ENCODE results near the gene SLC35G3. TPM values are rescaled to one million over a fixed set of nuclear protein-coding genes. Genes with fewer than 3 reads are reported as not detected.
"Not testable (repeated sequence)": the region's sequence is repeated elsewhere in the genome, so short reads cannot be mapped to it uniquely, and the experiment has no call there.

The SLC35G3 gene
- polyA plus RNA-seq, 1 of the 3 experiments (the other 2 are of a cell fraction) = not detected

DNA sequence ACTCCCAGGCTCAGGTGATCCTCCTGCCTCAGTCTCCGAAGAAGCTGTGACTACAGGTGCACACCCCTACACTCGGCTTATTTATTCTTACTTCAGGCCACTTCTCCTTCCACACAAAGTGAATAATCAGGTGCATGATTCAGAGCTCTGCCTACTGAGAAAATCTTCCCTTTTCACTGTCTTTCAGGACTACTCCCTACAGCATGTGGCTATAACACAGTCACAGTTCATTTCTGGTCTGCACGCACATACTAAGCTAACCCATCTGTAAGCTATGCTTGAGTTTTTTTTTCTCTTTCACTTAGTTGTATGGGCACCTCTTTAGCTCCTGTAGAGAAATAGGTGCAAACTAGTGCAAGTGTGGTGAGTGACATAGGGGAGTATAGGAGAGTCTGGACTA is 41.1 kb upstream of the SLC35G3 start:
- H3K9me2 ChIP-seq = no peaks in the 10 kb centered on the region
- H3K9me3 ChIP-seq = no peaks in the 10 kb centered on the region
- H4K20me1 ChIP-seq (ENCODE audit: insufficient read depth) = no peaks in the 10 kb centered on the region
- H3K27me3 ChIP-seq (ENCODE audit: insufficient read depth) = peaks cover 32% of the 10 kb centered on the region; the same call in 1 of the 2 replicates
- H3K27ac ChIP-seq (ENCODE audit: low read depth in 2 of 2, low read length in 1 of 2) = no peak overlapping the region
- no peak for DNase-seq
- no peak overlapping the region for H3K9ac ChIP-seq
- POLR2A ChIA-PET = no interaction called here
- WGBS (ENCODE audit: low lambda C conversion rate) = 11% methylated on average over 3 of the region's 3 CpGs
- H3K36me3 ChIP-seq (replicated peaks in 1 of 2; ENCODE audit: control insufficient read depth in 1 of 2, insufficient read depth in 2 of 2, low read length in 1 of 2) = no peaks in the 10 kb centered on the region
- no peaks in the 10 kb centered on the region for H3K4me1 ChIP-seq (ENCODE audit: control insufficient read depth in 1 of 2, insufficient read depth in 2 of 2, low read depth in 1 of 2, low read length in 1 of 2)
- no peaks in the 10 kb centered on the region for H3K79me2 ChIP-seq (ENCODE audit: insufficient read depth)
- H3F3A ChIP-seq (replicated peaks; ENCODE audit: insufficient read depth) = no peaks in the 10 kb centered on the region
- no peak overlapping the region for H3K4me3 ChIP-seq (ENCODE audit: low read depth in 2 of 2, low read length in 1 of 2)
- no peak for TF ChIP-seq NFIC (IDR thresholded peaks at IDR 0.05; ENCODE audit: borderline replicate concordance)
- TF ChIP-seq FOXJ3 (CRISPR knock-in tag; IDR thresholded peaks at IDR 0.05) = no peak
- TF ChIP-seq GATA2 (CRISPR knock-in tag; IDR thresholded peaks at IDR 0.05) = no peak
- TF ChIP-seq, protein P1, sequence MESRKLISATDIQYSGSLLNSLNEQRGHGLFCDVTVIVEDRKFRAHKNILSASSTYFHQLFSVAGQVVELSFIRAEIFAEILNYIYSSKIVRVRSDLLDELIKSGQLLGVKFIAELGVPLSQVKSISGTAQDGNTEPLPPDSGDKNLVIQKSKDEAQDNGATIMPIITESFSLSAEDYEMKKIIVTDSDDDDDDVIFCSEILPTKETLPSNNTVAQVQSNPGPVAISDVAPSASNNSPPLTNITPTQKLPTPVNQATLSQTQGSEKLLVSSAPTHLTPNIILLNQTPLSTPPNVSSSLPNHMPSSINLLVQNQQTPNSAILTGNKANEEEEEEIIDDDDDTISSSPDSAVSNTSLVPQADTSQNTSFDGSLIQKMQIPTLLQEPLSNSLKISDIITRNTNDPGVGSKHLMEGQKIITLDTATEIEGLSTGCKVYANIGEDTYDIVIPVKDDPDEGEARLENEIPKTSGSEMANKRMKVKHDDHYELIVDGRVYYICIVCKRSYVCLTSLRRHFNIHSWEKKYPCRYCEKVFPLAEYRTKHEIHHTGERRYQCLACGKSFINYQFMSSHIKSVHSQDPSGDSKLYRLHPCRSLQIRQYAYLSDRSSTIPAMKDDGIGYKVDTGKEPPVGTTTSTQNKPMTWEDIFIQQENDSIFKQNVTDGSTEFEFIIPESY (IDR thresholded peaks at IDR 0.05; ENCODE audit: borderline replicate concordance, low read depth) = no peak
- TF ChIP-seq TEAD4 (IDR thresholded peaks at IDR 0.05; ENCODE audit: borderline replicate concordance, insufficient read depth) = no peak
- TF ChIP-seq YY1 (IDR thresholded peaks at IDR 0.05; ENCODE audit: low read depth) = no peak
- no peak for TF ChIP-seq RXRA (IDR thresholded peaks at IDR 0.05; ENCODE audit: borderline replicate concordance, low read depth)
- no peak for TF ChIP-seq MXI1 (IDR thresholded peaks at IDR 0.05; ENCODE audit: low read depth, low read length)
- TF ChIP-seq ELF1 (IDR thresholded peaks at IDR 0.05) = no peak
- TF ChIP-seq RFX5 (IDR thresholded peaks at IDR 0.05; ENCODE audit: low read length) = no peak
- TF ChIP-seq CHD2 (IDR thresholded peaks at IDR 0.05; ENCODE audit: low read length, partially characterized antibody) = no peak
- no peak for TF ChIP-seq GABPA (IDR thresholded peaks at IDR 0.05; ENCODE audit: low read depth)
- no peak for TF ChIP-seq SMC3 (IDR thresholded peaks at IDR 0.05; ENCODE audit: low read depth, low read length)
- H2AFZ ChIP-seq (ENCODE audit: low read depth) = no peak overlapping the region
- CTCF ChIA-PET = no interaction called here
- no peak overlapping the region for H3K4me2 ChIP-seq

DNA sequence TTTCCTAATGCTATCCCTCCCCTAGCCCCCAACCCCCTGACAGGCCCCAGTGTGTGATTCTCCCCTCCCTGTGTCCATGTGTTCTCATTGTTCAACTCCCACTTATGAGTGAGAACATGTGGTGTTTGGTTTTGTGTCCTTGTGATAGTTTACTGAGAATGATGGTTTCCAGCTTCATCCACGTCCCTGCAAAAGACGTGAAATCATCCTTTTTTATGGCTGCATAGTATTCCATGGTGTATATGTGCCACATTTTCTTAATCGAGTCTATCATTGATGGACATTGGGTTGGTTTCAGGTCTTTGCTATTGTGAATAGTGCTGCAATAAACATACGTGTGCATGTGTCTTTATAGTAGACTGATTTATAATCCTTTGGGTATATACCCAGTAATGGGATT is 40.1 kb upstream of the SLC35G3 start:
- H3K27me3 ChIP-seq (ENCODE audit: insufficient read depth) = peaks cover 32% of the 10 kb centered on the region; the same call in 1 of the 2 replicates
- H3K4me1 ChIP-seq (ENCODE audit: control insufficient read depth in 1 of 2, insufficient read depth in 2 of 2, low read depth in 1 of 2, low read length in 1 of 2); H2AFZ ChIP-seq (ENCODE audit: low read depth); H3K27ac ChIP-seq (ENCODE audit: low read depth in 2 of 2, low read length in 1 of 2); H3F3A ChIP-seq (replicated peaks; ENCODE audit: insufficient read depth); CTCF ChIA-PET; H3K9ac ChIP-seq; H3K9me2 ChIP-seq; H3K9me3 ChIP-seq; H3K4me3 ChIP-seq (ENCODE audit: low read depth in 2 of 2, low read length in 1 of 2); DNase-seq; POLR2A ChIA-PET; H3K36me3 ChIP-seq (replicated peaks in 1 of 2; ENCODE audit: control insufficient read depth in 1 of 2, insufficient read depth in 2 of 2, low read length in 1 of 2); H3K79me2 ChIP-seq (ENCODE audit: insufficient read depth); H3K4me2 ChIP-seq; H4K20me1 ChIP-seq (ENCODE audit: insufficient read depth): not testable (repeated sequence)
- 9% methylated on average over 4 of the region's 4 CpGs for WGBS (ENCODE audit: low lambda C conversion rate)
